Activated CD8-positive, alpha-beta T cell treated with anti-CD3 and anti-CD28 coated beads for 36 hours (primary cell): ENCODE measurements around the gene UBB. TPM values are rescaled to one million over a fixed set of nuclear protein-coding genes. Genes with fewer than 3 reads are reported as not detected.
"Not testable (repeated sequence)": the region's sequence is repeated elsewhere in the genome, so short reads cannot be mapped to it uniquely, and the experiment has no call there.

Experiments used
- ATAC-seq: fragments of 200-7000 bp; cut with Tn5 transposase; one replicate; pipeline ENCODE4 v1.10.0; 2021; ENCODE audit warnings: mild to moderate bottlenecking, moderate library complexity
- CTCF ChIA-PET: fragments of 350-600 bp; sonication (Branson Sonifier 250); formaldehyde crosslinking; loops from one replicate; lab custom pipeline; 2021; ENCODE audit warnings: antibody characterized with exemption; lab: Charles Lee
- POLR2A ChIA-PET: fragments of 350-600 bp; sonication (Branson Sonifier 250); formaldehyde crosslinking; loops from one replicate; lab custom pipeline; 2021; ENCODE audit warnings: antibody characterized with exemption; lab: Charles Lee
- DNase-seq: peaks from one replicate; pipeline ENCODE4 v3.0.0-alpha.2; 2020
- H3K27ac Mint-ChIP-seq: one replicate; pipeline ENCODE4 v1.8.0; 2021; ENCODE audit warnings: mild to moderate bottlenecking, mixed read lengths
- H3K27me3 Mint-ChIP-seq: one replicate; pipeline ENCODE4 v1.8.0; 2021; ENCODE audit warnings: mixed read lengths
- H3K36me3 Mint-ChIP-seq: one replicate; pipeline ENCODE4 v1.8.0; 2021; ENCODE audit warnings: low read depth, mixed read lengths
- H3K4me1 Mint-ChIP-seq: one replicate; pipeline ENCODE4 v1.8.0; 2021; ENCODE audit warnings: low read depth, mixed read lengths
- H3K4me3 Mint-ChIP-seq: one replicate; pipeline ENCODE4 v1.8.0; 2021; ENCODE audit warnings: mild to moderate bottlenecking, moderate library complexity, mixed read lengths
- H3K9me3 Mint-ChIP-seq: one replicate; pipeline ENCODE4 v1.8.0; 2021; ENCODE audit warnings: mixed read lengths
- CTCF ChIP-seq: fragments of 200-600 bp; IDR thresholded peaks from one replicate; pipeline ENCODE4 v1.8.0; 2022; ENCODE audit warnings: antibody characterized with exemption, mild to moderate bottlenecking
- intact Hi-C: fragments of 100-400 bp; cut with micrococcal nuclease; formaldehyde crosslinking; loops from one replicate; pipeline ENCODE4 v1.10.0; 2022
- total RNA-seq, 2 experiments: library from RNA; stranded (reverse); gene quantifications; one replicate each; pipeline ENCODE4 v1.2.3, GENCODE V29; 2021

The UBB gene
- total RNA-seq, 2 experiments from 2014 or later, result 1,334 to 1,337 TPM

GRCh38 chr17:16383216-16383615 is 2.3 kb downstream of the UBB start:
- no peak for TF ChIP-seq CTCF
- no peak for ATAC-seq
- Mint-ChIP-seq H3K9me3 (no peaks in the 10 kb centered on the region), H3K27me3 (peaks cover 4% of the 10 kb centered on the region), H3K27ac (peak overlapping the region; percentile 68), H3K4me3 (peak overlapping the region; percentile 94), H3K36me3 (peaks cover 31% of the 10 kb centered on the region), H3K4me1 (peaks cover 43% of the 10 kb centered on the region)
- ChIA-PET POLR2A (interaction anchor here (0.7 to 4.6 kb wide), 5 partner anchors 33 to 384 kb away, joined by 3 to 44 read pairs (median 3); partner anchors contain the start of genes TRPV2, TTC19 and ZSWIM7), CTCF (interaction anchor here (1.1 to 4.2 kb wide), 3 partner anchors 17 to 32 kb away, joined by 3 to 31 read pairs (median 9); partner anchors contain the start of gene TRPV2)
- intact Hi-C loops, result loop anchor here (5.0 kb wide), 1 partner anchor 34 kb away; the partner anchor contains the start of gene TRPV2
- no peak for DNase-seq

- Mint-ChIP-seq H3K4me1 (peaks cover 43% of the 10 kb centered on the region), H3K27ac (peak overlapping the region; percentile 68)
Measured at GRCh38 chr17:16383772-16384287, 2.9 kb downstream of the UBB start.

GRCh38 chr17:16384557-16384956 is 3.7 kb downstream of the UBB start:
- H3K27ac Mint-ChIP-seq, result no peak overlapping the region
- intact Hi-C loops, result loop anchor here (5.0 kb wide), 1 partner anchor 33 kb away; the partner anchor contains the start of gene TRPV2

More at GRCh38 chr17:16383772-16384287, 2.9 kb downstream of the UBB start:
- POLR2A ChIA-PET, result interaction anchor here (0.7 to 4.6 kb wide), 4 partner anchors 33 to 384 kb away, joined by 3 to 44 read pairs (median 21); partner anchors contain the start of genes TRPV2, TTC19 and ZSWIM7
- Mint-ChIP-seq H3K27me3 (peaks cover 4% of the 10 kb centered on the region), H3K4me3 (peak overlapping the region; percentile 94), H3K36me3 (peaks cover 31% of the 10 kb centered on the region), H3K9me3 (no peaks in the 10 kb centered on the region)
- CTCF ChIA-PET, result interaction anchor here (1.3 to 4.2 kb wide), 2 partner anchors 20 to 31 kb away, joined by 9 to 31 read pairs; partner anchors contain the start of gene TRPV2
- ATAC-seq, result no peak
- intact Hi-C loops, result loop anchor here (5.0 kb wide), 1 partner anchor 33 kb away; the partner anchor contains the start of gene TRPV2
- DNase-seq, result no peak
- no peak for TF ChIP-seq CTCF

DNA sequence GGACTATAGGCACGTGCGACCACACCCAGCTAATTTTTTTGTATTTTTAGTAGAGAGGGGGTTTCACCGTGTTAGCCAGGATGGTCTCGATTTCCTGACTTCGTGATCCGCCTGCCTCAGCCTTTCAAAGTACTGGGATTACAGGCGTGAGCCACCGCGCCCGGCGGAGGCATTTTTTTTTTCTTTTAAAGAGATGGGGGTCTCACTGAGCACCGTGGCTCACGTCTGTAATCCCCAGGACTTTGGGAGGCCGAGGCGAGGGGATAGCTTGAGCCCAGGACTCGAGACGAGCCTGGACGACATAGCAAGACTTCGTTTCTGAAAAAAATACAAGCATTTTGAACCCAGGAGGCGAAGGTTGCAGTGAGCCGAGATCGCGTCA is 5.2 kb downstream of the UBB start:
- peaks cover 30% of the 10 kb centered on the region for H3K36me3 Mint-ChIP-seq
- not testable (repeated sequence) for H3K27ac Mint-ChIP-seq, DNase-seq, ATAC-seq, H3K27me3 Mint-ChIP-seq, H3K9me3 Mint-ChIP-seq
- H3K4me1 Mint-ChIP-seq, result peaks cover 41% of the 10 kb centered on the region
- POLR2A ChIA-PET, result interaction anchor here (0.6 to 2.0 kb wide), 6 partner anchors 10 to 58 kb away, joined by 3 to 4 read pairs (median 4); partner anchors contain the start of genes CENPV and TRPV2
- CTCF ChIA-PET, result interaction anchor here (2.3 kb wide), 1 partner anchor 29 kb away, joined by 21 read pairs; the partner anchor contains the start of gene TRPV2
- peak overlapping the region; percentile 85 for H3K4me3 Mint-ChIP-seq
- intact Hi-C loops, result loop anchor here (2.0 kb wide), 1 partner anchor 53 kb away; no protein-coding TSS in a partner anchor

More at GRCh38 chr17:16384557-16384956, 3.7 kb downstream of the UBB start:
- CTCF ChIA-PET, result interaction anchor here (1.0 to 2.3 kb wide), 4 partner anchors 21 to 137 kb away, joined by 3 to 21 read pairs (median 4); partner anchors contain the start of genes CENPV and TRPV2
- ATAC-seq, result no peak
- TF ChIP-seq CTCF, result no peak
- H3K4me1 Mint-ChIP-seq, result peaks cover 43% of the 10 kb centered on the region
- DNase-seq, result no peak
- H3K4me3 Mint-ChIP-seq, result no peak overlapping the region
- POLR2A ChIA-PET, result interaction anchor here (1.3 to 2.0 kb wide), 2 partner anchors 30 to 32 kb away, joined by 4 read pairs; partner anchors contain the start of genes CENPV and TRPV2
- no peaks in the 10 kb centered on the region for H3K9me3 Mint-ChIP-seq
- peaks cover 31% of the 10 kb centered on the region for H3K36me3 Mint-ChIP-seq
- peaks cover 4% of the 10 kb centered on the region for H3K27me3 Mint-ChIP-seq

DNA sequence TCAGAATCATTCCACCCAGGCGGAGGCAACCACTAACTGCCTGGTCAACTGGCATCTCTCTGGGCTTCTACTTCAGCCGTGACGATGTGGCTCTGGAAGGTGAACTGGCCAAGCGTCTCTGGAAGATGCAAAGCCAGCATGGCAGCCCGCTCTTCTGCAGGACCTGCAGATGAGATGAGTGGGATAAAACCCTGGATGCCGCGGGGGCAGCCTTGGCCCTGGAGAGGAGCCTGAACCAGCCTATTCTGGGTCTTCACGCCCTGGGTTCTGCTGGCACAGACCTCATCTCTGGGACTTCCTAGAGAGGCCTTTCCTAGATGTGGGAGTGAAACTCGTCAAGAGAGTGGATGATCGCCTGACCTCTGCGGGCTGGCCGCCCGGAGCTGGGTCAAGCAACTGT is 10.6 kb downstream of the UBB start:
- ATAC-seq (no peak), DNase-seq (no peak)
- TF ChIP-seq CTCF, result no peak
- ChIA-PET CTCF (interaction anchor here (2.5 to 3.3 kb wide), 2 partner anchors 24 to 28 kb away, joined by 6 to 12 read pairs; partner anchors contain the start of gene TRPV2), POLR2A (interaction anchor here (0.6 kb wide), 2 partner anchors 11 to 25 kb away, joined by 3 to 4 read pairs; partner anchors contain the start of gene UBB)
- Mint-ChIP-seq H3K36me3 (no peaks in the 10 kb centered on the region), H3K27ac (no peak overlapping the region), H3K4me3 (no peak overlapping the region), H3K27me3 (peaks cover 4% of the 10 kb centered on the region), H3K9me3 (no peaks in the 10 kb centered on the region), H3K4me1 (peaks cover 10% of the 10 kb centered on the region)
- intact Hi-C loops, result no loop called here

DNA sequence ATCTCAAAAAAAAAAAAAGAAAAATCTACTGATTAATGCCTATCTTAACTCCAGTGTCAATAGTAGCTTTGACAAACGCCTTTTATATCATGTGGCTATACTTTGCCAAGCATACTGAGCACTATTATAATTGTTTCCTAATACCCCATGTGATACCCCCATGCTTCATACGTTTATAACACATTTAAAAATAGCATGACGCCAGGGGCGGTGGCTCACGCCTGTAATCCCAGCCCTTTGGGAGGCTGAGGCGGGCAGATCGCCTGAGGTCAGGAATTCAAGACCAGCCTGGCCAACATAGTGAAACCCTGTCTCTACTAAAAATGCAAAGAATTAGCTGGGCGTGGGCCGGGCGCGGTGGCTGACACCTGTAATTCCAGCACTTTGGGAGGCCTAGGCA is 11.6 kb downstream of the UBB start:
- H3K9me3 Mint-ChIP-seq, POLR2A ChIA-PET, H3K36me3 Mint-ChIP-seq, intact Hi-C loops, H3K27ac Mint-ChIP-seq, H3K4me3 Mint-ChIP-seq, H3K4me1 Mint-ChIP-seq, DNase-seq, ATAC-seq, H3K27me3 Mint-ChIP-seq: not testable (repeated sequence)
- CTCF ChIA-PET, result interaction anchor here (0.7 to 3.3 kb wide), 2 partner anchors 22 to 29 kb away, joined by 3 to 12 read pairs; no protein-coding TSS in a partner anchor

GRCh38 chr17:16395887-16396286 is 15.0 kb downstream of the UBB start:
- H3K4me3 Mint-ChIP-seq, DNase-seq, ATAC-seq, H3K9me3 Mint-ChIP-seq, H3K27me3 Mint-ChIP-seq, H3K36me3 Mint-ChIP-seq, H3K27ac Mint-ChIP-seq, H3K4me1 Mint-ChIP-seq, intact Hi-C loops: not testable (repeated sequence)
- ChIA-PET POLR2A (interaction anchor here (1.2 kb wide), 1 partner anchor 21 kb away, joined by 3 read pairs; no protein-coding TSS in a partner anchor), CTCF (interaction anchor here (2.0 kb wide), 1 partner anchor 19 kb away, joined by 7 read pairs; the partner anchor contains the start of gene TRPV2)
